Stimulated activated CD8-positive, alpha-beta memory T cell treated with anti-CD3 and anti-CD28 coated beads, Interleukin-2, amount 100 ng/mL, for 1 hour (primary cell): Measurements from ENCODE around the gene NEK6.

Experiments
- DNase-seq, 2 donors: peaks; one replicate each; pipeline ENCODE4 v3.0.0-alpha.2; 2020; ENCODE audit warnings: low read depth in 2 of 2

The NEK6 gene

GRCh38 chr9:124399323-124399967, 141.7 kb downstream of the NEK6 start:
- no peak for DNase-seq

GRCh38 chr9:124399968-124400940, 142.5 kb downstream of the NEK6 start:
- no peak for DNase-seq
